ENCODE measurements around the gene SPATA9.

DNA sequence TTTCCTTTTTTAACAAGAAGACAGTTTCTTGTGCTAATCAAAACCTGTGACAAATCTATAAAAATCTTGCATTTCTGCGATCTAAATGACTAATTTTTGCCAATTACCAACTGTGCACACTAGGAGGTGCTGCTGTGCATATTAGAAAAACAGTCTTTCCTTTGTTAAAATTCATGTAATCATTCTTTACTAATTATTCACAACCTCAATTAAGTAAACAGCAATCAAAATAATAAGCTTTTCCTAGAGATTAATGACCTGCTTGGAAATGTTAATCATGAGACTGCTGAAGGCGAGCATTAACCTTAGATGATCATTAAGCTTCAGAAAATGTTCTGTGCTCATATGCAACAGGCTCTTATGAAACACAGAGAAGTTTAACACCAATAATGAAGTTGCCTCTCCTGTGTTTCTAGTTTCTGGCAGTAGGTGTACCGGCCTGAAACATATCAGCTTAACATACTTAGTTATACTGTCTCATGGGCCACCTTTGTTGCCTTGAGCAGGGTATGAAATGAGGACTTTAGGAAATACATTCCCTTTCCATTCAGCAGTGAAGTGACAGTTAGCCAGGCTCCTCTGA lies 18.5 kb downstream of the SPATA9 start:
- TF ChIP-seq POLR2AphosphoS5 (IDR thresholded peaks at IDR 0.05; ENCODE audit: borderline replicate concordance, low read depth, low read length) (no peak), EZH2 (IDR thresholded peaks at IDR 0.05) (no peak)

Data from SK-N-MC (cell line).